Measurements from ENCODE around the gene STK17B. TPM values are rescaled to one million over a fixed set of nuclear protein-coding genes. Genes with fewer than 3 reads are reported as not detected.

STK17B gene
- total and polyA plus RNA-seq, 2 of the 8 experiments (the other 6 are each of a cell fraction or from before 2014, with no cell fraction given): 1.8 to 10.5 TPM

DNA sequence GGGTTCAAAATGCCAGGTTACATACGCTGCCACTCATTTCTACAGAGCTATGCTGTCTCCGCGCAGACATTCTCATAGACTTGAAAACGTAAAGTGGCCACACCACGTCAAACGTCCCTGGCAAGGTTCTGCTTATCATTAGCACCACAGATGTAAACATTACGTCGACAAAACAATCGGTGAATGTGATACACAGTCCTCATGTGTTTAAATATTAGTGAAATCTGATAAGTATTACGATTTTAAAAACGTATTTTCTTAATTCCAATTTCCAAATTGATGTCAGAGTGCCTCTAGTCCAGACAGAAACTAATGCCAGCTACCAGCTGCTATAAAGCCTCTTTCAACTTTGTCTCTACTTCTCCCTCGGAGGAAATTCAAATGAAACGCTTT is 1.2 kb downstream of the STK17B start:
- Histone ChIP-seq H3K79me1 (ENCODE audit: low read depth, low read length) (0 out of 2 replicates have a peak, but pooled peaks cover 2% of the 10 kb centered on the region), H3K27me3 (replicated peaks in 1 of 4; ENCODE audit: control insufficient read depth in 3 of 4, extremely low read depth in 1 of 4, insufficient read depth in 3 of 4, low read length in 3 of 4) (peaks cover 0 to 4% (median under 1%) of the 10 kb centered on the region in 4 experiments; a peak in 4 of 7 replicates), H2AFZ (ENCODE audit: low read length) (no peak overlapping the region), H3K23me2 (ENCODE audit: low read depth, low read length) (peaks cover 8% of the 10 kb centered on the region; the same call in 1 of the 2 replicates), H2BK20ac (ENCODE audit: low read length) (no peak overlapping the region), H4K8ac (ENCODE audit: extremely low read depth, insufficient read depth, low read length) (no peak overlapping the region), H3K79me2 (ENCODE audit: control insufficient read depth in 1 of 2, insufficient read depth in 2 of 2, low read length in 2 of 2) (peaks cover 2 to 53% of the 10 kb centered on the region in 2 experiments; a peak in 3 of 4 replicates), H2AK5ac (ENCODE audit: low read depth, low read length) (no peak overlapping the region), H4K91ac (replicated peaks; ENCODE audit: insufficient read length, low read length) (no peak overlapping the region), H3K27ac (ENCODE audit: low read depth, low read length) (no peak overlapping the region), H3K4ac (replicated peaks; ENCODE audit: insufficient read length, low read depth, low read length) (no peak overlapping the region), H3K9ac (replicated peaks in 1 of 4; ENCODE audit: extremely low read depth in 1 of 4, low read depth in 3 of 4, low read length in 3 of 4) (peak overlapping the region in 2 of 4 experiments; percentile 64 to 76; a peak in 1 of 7 replicates), H3K9me3 (ENCODE audit: insufficient read depth in 2 of 2, low read depth in 1 of 2, low read length in 1 of 2) (no peaks in the 10 kb centered on the region), H2BK120ac (replicated peaks; ENCODE audit: low read depth, low read length) (no peak overlapping the region), H2BK5ac (ENCODE audit: low read depth, low read length) (no peak overlapping the region), H3K56ac (replicated peaks; ENCODE audit: insufficient read length, low read depth, low read length) (no peak overlapping the region), H3K23ac (ENCODE audit: insufficient read length) (no peak overlapping the region), H4K5ac (ENCODE audit: insufficient read length, low read depth, low read length) (no peak overlapping the region), H3K4me1 (replicated peaks in 1 of 4; ENCODE audit: control insufficient read depth in 3 of 4, insufficient read depth in 4 of 4, low read length in 3 of 4) (peaks cover 0 to 12% (median 8%) of the 10 kb centered on the region in 4 experiments; a peak in 3 of 7 replicates), H3K36me3 (ENCODE audit: control insufficient read depth in 2 of 4, insufficient read depth in 4 of 4, low read length in 3 of 4) (no peaks in the 10 kb centered on the region), H2BK12ac (ENCODE audit: low read depth, low read length) (no peak overlapping the region), H3K4me2 (ENCODE audit: insufficient read depth in 1 of 2, low read depth in 2 of 2, low read length in 2 of 2) (peak overlapping the region; percentile 75 to 99), H3K14ac (ENCODE audit: insufficient read length) (no peak overlapping the region), H2BK15ac (ENCODE audit: low read length) (no peak overlapping the region), H3K4me3 (ENCODE audit: extremely low read depth in 1 of 4, insufficient read depth in 2 of 4, low read depth in 3 of 4, low read length in 4 of 4) (peak overlapping the region; percentile 82 to 95 (median 85)), H4K20me1 (replicated peaks in 1 of 2; ENCODE audit: control insufficient read depth in 1 of 2, insufficient read depth in 2 of 2, low read length in 2 of 2) (peaks cover 0 to 1% of the 10 kb centered on the region in 2 experiments), H3K18ac (ENCODE audit: extremely low read depth, low read length) (no peak overlapping the region)
- DNase-seq (ENCODE audit: low read depth in 1 of 2, low spot score in 2 of 2): no peak
- POLR2A ChIA-PET (ENCODE audit: partially characterized antibody): interaction anchor here (0.6 to 1.2 kb wide), 3 partner anchors 8 to 1537 kb away, joined by 3 read pairs; no protein-coding TSS in a partner anchor
- WGBS, 2 experiments (ENCODE audit: extremely low coverage in 1 of 2, insufficient coverage in 1 of 2, insufficient read length in 1 of 2, insufficient replicate concordance in 2 of 2, low coverage in 1 of 2, low lambda C conversion rate in 2 of 2, missing lambda C conversion rate in 1 of 2): 20% methylated on average over 13 of the region's 13 CpGs; no CpG with 5 or more reads in 1 of the 2 experiments
- no peak for FAIRE-seq
- CTCF ChIA-PET (ENCODE audit: partially characterized antibody): interaction anchor here (1.7 kb wide), 1 partner anchor 106 kb away, joined by 6 read pairs; no protein-coding TSS in a partner anchor
- no peak for TF ChIP-seq TAF7 (optimal IDR thresholded peaks at IDR 0.05; ENCODE audit: borderline replicate concordance, low read depth, low read length)
- TF ChIP-seq CTBP2 (IDR thresholded peaks at IDR 0.05; ENCODE audit: borderline replicate concordance, insufficient read depth, insufficient read length, low read length): no peak
- no peak for TF ChIP-seq SP2 (IDR thresholded peaks at IDR 0.05; ENCODE audit: low read length)
- no peak for TF ChIP-seq GABPA (IDR thresholded peaks at IDR 0.05; ENCODE audit: borderline replicate concordance, insufficient read depth, low read length)
- TF ChIP-seq SRF (IDR thresholded peaks at IDR 0.05; ENCODE audit: low read depth, low read length): no peak
- TF ChIP-seq RBBP5 (IDR thresholded peaks at IDR 0.05; ENCODE audit: borderline replicate concordance, low read depth, low read length): no peak
- TF ChIP-seq YY1 (IDR thresholded peaks at IDR 0.05; ENCODE audit: low read depth, low read length): no peak
- no peak for TF ChIP-seq SP4 (IDR thresholded peaks at IDR 0.05; ENCODE audit: low read length)
- no peak for TF ChIP-seq POLR2A (IDR thresholded peaks at IDR 0.05; ENCODE audit: control extremely low read depth in 1 of 2, low read depth in 2 of 2, low read length in 2 of 2)
- no peak for TF ChIP-seq RXRA (IDR thresholded peaks at IDR 0.05; ENCODE audit: insufficient read depth, low read depth, low read length)
- no peak for TF ChIP-seq RFX5 (IDR thresholded peaks at IDR 0.05; ENCODE audit: borderline replicate concordance, low read depth, low read length)
- TF ChIP-seq, protein P1, sequence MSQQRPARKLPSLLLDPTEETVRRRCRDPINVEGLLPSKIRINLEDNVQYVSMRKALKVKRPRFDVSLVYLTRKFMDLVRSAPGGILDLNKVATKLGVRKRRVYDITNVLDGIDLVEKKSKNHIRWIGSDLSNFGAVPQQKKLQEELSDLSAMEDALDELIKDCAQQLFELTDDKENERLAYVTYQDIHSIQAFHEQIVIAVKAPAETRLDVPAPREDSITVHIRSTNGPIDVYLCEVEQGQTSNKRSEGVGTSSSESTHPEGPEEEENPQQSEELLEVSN (IDR thresholded peaks at IDR 0.05): no peak
- no peak for TF ChIP-seq EGR1 (IDR thresholded peaks at IDR 0.05; ENCODE audit: borderline replicate concordance, low read depth, low read length)
- no peak for TF ChIP-seq BRCA1 (IDR thresholded peaks at IDR 0.05; ENCODE audit: low read depth, low read length)

Data from H1 (cell line).